ENCODE measurements around the gene DYSF.
"Not testable (repeated sequence)": the region's sequence is repeated elsewhere in the genome, so short reads cannot be mapped to it uniquely, and the experiment has no call there.

The DYSF gene

GRCh38 chr2:71619230-71619741 is 165.9 kb downstream of the DYSF start:
- DNase-seq = no peak

- DNase-seq = no peak
Measured at GRCh38 chr2:71620116-71620515, 166.8 kb downstream of the DYSF start.

GRCh38 chr2:71620851-71621251 is 167.5 kb downstream of the DYSF start:
- no peak for DNase-seq

- DNase-seq = no peak
Measured at GRCh38 chr2:71629273-71629672, 175.9 kb downstream of the DYSF start.

- DNase-seq = no peak
Measured at GRCh38 chr2:71629771-71630453, 176.6 kb downstream of the DYSF start.

GRCh38 chr2:71630454-71631328 is 177.3 kb downstream of the DYSF start:
- no peak for DNase-seq

GRCh38 chr2:71631411-71631931 is 178.1 kb downstream of the DYSF start:
- no peak for DNase-seq

GRCh38 chr2:71633086-71633485 is 179.7 kb downstream of the DYSF start:
- no peak for DNase-seq

- DNase-seq = no peak
Measured at GRCh38 chr2:71634567-71634966, 181.2 kb downstream of the DYSF start.

GRCh38 chr2:71635798-71636197 is 182.4 kb downstream of the DYSF start:
- no peak for DNase-seq

- DNase-seq = no peak
Measured at GRCh38 chr2:71637168-71637567, 183.8 kb downstream of the DYSF start.

- no peak for DNase-seq
Measured at GRCh38 chr2:71637736-71638135, 184.4 kb downstream of the DYSF start.

GRCh38 chr2:71639735-71640134 is 186.4 kb downstream of the DYSF start:
- no peak for DNase-seq

GRCh38 chr2:71640489-71640888 is 187.1 kb downstream of the DYSF start:
- DNase-seq = no peak

- DNase-seq = no peak
Measured at GRCh38 chr2:71643674-71644357, 190.5 kb downstream of the DYSF start.

- no peak for DNase-seq
Measured at GRCh38 chr2:71646028-71646427, 192.7 kb downstream of the DYSF start.

- DNase-seq = no peak
Measured at GRCh38 chr2:71647356-71647755, 194.0 kb downstream of the DYSF start.

GRCh38 chr2:71655498-71655897 is 202.1 kb downstream of the DYSF start:
- no peak for DNase-seq

GRCh38 chr2:71658256-71658655 is 204.9 kb downstream of the DYSF start:
- DNase-seq = not testable (repeated sequence)

- no peak for DNase-seq
Measured at GRCh38 chr2:71658771-71659170, 205.4 kb downstream of the DYSF start.

- no peak for DNase-seq
Measured at GRCh38 chr2:71659868-71660518, 206.6 kb downstream of the DYSF start.

GRCh38 chr2:71661782-71662181 is 208.4 kb downstream of the DYSF start:
- DNase-seq = no peak

Measured in activated naive CD4-positive, alpha-beta T cell treated with anti-CD3 and anti-CD28 coated beads, Interleukin-2, amount 50 U/mL, for 16 hours (primary cell).